Measurements from ENCODE around the gene DDC.

DNA sequence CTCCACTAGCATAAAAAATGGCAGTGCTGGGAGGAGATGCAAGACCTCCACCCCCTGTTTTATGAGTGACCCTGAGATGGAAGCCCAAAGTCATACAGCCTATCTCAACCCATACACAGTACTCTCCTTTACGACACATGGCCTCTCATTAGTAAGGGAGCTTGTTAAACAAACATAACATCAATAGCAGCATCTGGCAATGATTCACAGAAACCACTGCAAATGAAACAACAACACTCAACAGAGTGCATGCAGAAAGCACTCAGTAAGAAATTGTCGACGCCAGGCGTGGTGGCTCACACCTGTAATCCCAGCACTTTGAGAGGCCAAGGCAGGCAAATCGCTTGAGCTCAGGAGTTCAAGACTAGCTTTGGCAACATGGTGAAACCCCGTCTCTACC, 87.6 kb downstream of the DDC start:
- TF ChIP-seq, protein P1, sequence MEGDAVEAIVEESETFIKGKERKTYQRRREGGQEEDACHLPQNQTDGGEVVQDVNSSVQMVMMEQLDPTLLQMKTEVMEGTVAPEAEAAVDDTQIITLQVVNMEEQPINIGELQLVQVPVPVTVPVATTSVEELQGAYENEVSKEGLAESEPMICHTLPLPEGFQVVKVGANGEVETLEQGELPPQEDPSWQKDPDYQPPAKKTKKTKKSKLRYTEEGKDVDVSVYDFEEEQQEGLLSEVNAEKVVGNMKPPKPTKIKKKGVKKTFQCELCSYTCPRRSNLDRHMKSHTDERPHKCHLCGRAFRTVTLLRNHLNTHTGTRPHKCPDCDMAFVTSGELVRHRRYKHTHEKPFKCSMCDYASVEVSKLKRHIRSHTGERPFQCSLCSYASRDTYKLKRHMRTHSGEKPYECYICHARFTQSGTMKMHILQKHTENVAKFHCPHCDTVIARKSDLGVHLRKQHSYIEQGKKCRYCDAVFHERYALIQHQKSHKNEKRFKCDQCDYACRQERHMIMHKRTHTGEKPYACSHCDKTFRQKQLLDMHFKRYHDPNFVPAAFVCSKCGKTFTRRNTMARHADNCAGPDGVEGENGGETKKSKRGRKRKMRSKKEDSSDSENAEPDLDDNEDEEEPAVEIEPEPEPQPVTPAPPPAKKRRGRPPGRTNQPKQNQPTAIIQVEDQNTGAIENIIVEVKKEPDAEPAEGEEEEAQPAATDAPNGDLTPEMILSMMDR (IDR thresholded peaks at IDR 0.05): no peak
- TF ChIP-seq MAX (IDR thresholded peaks at IDR 0.05): no peak
- no peak for TF ChIP-seq SMC3 (IDR thresholded peaks at IDR 0.05)
- no peak for TF ChIP-seq EP300 (IDR thresholded peaks at IDR 0.05)
- TF ChIP-seq PBX3 (IDR thresholded peaks at IDR 0.05): no peak
- no peak for TF ChIP-seq GATA3 (IDR thresholded peaks at IDR 0.05; ENCODE audit: borderline replicate concordance)
- TF ChIP-seq POLR2A (IDR thresholded peaks at IDR 0.05; ENCODE audit: low read length): no peak
- no peak for TF ChIP-seq HDAC2 (IDR thresholded peaks at IDR 0.05)
- TF ChIP-seq MYC (IDR thresholded peaks at IDR 0.05; ENCODE audit: borderline replicate concordance, low read length): no peak
- no peak for TF ChIP-seq JUN (IDR thresholded peaks at IDR 0.05)
